Neutrophil (primary cell): Measurements from ENCODE around the gene TAF1C.

ENCODE experiments used
- H3K27ac ChIP-seq: fragments of 200-600 bp; sonication (generic); 2 replicates; pipeline ENCODE4 v1.5.1; 2016; ENCODE audit warnings: mild to moderate bottlenecking, moderate library complexity
- H3K27me3 ChIP-seq: fragments of 200-600 bp; sonication (generic); 2 replicates; pipeline ENCODE4 v1.6.0; 2016; ENCODE audit warnings: mild to moderate bottlenecking
- H3K36me3 ChIP-seq: fragments of 200-600 bp; sonication (generic); 2 replicates; pipeline ENCODE4 v1.5.1; 2017
- H3K4me1 ChIP-seq, 2 experiments: fragments of 200-600 bp in 1 of 2; sonication (generic) in 1 of 2; 1 replicate in 1 of 2; 2 replicates in 1 of 2; pipeline versions ENCODE4 v1.5.1 to v1.6.1; 2013 to 2016; ENCODE audit warnings: low read depth in 1 of 2, low read length in 1 of 2, mild to moderate bottlenecking in 1 of 2, moderate library complexity in 1 of 2; ENCODE audit not compliant: control insufficient read depth in 1 of 2, insufficient read depth in 1 of 2
- H3K4me3 ChIP-seq, 2 experiments: fragments of 200-600 bp in 1 of 2; sonication (generic) in 1 of 2; 1 replicate in 1 of 2; 2 replicates in 1 of 2; pipeline ENCODE4 v1.5.1; 2013 to 2016; ENCODE audit warnings: low read depth in 1 of 2, low read length in 1 of 2, mild to moderate bottlenecking in 1 of 2, moderate library complexity in 1 of 2
- H3K9me3 ChIP-seq: fragments of 200-600 bp; sonication (generic); 2 replicates; pipeline ENCODE4 v1.5.1; 2016
- TF ChIP-seq, protein P1 (sequence below): fragments of 200-600 bp; sonication (generic); IDR thresholded peaks from 2 replicates; pipeline ENCODE4 v1.5.1; 2016; ENCODE audit warnings: antibody characterized with exemption

TAF1C gene

DNA sequence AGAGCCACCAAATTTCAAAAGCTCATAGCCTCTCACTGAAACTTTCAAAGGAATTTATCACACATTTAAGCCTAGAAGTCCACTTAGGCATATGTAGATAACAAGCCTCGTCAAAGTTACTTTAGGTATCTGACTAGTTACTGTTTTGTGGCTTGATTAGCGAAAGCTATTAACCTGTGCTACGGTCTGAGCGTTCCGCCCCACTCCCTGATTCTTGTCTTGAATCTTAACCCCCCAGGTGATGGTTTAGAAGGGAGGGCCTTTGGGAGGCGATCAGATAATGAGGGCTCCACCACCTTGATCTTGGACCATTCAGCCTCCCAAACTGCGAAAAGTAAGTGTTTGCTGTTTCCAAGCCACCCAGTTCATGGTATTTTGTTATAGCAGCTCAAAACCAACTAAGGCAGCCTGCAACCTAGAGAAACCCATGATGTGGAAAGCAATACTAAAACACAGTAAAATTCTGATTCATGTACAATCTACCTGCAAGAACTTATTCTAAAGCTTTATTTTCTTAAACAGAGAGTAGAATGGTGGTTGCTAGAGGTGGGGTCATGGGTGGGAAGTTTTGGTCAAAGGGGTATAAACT lies 49.0 kb downstream of the TAF1C start:
- no peaks in the 10 kb centered on the region for H3K27me3 ChIP-seq
- no peaks in the 10 kb centered on the region for H3K4me1 ChIP-seq
- TF ChIP-seq, protein P1, sequence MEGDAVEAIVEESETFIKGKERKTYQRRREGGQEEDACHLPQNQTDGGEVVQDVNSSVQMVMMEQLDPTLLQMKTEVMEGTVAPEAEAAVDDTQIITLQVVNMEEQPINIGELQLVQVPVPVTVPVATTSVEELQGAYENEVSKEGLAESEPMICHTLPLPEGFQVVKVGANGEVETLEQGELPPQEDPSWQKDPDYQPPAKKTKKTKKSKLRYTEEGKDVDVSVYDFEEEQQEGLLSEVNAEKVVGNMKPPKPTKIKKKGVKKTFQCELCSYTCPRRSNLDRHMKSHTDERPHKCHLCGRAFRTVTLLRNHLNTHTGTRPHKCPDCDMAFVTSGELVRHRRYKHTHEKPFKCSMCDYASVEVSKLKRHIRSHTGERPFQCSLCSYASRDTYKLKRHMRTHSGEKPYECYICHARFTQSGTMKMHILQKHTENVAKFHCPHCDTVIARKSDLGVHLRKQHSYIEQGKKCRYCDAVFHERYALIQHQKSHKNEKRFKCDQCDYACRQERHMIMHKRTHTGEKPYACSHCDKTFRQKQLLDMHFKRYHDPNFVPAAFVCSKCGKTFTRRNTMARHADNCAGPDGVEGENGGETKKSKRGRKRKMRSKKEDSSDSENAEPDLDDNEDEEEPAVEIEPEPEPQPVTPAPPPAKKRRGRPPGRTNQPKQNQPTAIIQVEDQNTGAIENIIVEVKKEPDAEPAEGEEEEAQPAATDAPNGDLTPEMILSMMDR = no peak
- H3K9me3 ChIP-seq = no peaks in the 10 kb centered on the region
- no peak overlapping the region for H3K27ac ChIP-seq
- H3K4me3 ChIP-seq = no peak overlapping the region
- no peaks in the 10 kb centered on the region for H3K36me3 ChIP-seq

DNA sequence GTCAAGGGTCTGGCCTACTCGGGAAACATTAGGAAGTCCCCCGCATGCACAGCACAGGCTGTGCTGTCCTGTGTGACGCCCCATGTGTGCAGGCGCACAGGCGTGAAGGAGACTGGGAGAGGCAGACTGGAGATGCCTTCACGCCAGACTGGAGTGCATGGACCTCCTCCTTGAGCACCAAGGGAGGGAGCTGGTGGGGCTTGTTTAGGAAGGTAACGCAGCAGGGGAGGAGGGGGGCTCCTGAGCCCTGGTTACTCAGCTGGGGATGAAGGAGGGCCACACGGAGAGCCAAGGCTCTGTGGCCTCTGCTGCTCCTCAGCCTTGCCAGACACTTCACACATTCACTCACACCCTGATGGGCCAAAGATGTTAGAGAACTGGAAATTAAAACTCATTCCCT lies 49.6 kb downstream of the TAF1C start:
- no peaks in the 10 kb centered on the region for H3K4me1 ChIP-seq
- H3K9me3 ChIP-seq = no peaks in the 10 kb centered on the region
- no peak overlapping the region for H3K27ac ChIP-seq
- H3K4me3 ChIP-seq = no peak overlapping the region
- TF ChIP-seq, protein P1 = no peak
- no peaks in the 10 kb centered on the region for H3K36me3 ChIP-seq
- H3K27me3 ChIP-seq = no peaks in the 10 kb centered on the region

DNA sequence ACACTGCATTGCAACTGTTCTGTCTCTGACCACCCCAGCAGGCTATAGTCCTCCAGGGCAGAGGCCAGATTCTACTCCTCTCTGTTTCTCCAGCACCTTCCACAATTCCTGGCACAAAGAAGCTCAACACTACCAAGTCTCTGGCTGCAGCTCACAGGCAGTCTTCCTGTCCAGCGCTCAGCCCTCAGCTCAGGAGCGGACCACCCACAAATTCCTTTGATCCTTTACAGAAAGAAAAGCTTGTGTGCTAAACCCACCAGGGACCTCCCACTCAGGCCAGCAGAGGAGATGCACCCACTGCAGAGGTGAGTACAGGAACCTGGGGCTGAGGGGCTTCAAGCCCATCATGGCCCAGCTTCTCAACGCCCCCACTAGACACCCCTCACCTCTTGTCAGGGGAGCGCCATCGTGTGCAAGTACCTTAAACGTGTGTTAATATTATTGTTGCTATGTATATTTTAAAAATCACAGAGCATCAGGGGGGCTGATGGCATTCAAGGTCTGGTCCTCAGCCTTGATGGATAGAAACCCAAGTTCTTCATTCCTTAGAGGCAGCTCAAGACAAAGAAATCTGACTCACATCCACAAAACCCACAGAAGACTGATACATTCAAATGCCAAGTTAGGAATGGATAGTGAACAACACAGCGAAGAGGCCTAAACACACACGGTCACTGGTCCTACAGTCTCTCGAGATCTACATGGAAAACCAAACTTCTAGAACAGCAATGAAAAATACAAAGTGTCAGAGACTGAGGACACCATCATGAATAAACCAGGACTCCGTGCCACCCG lies 50.3 kb downstream of the TAF1C start:
- Histone ChIP-seq H3K4me3 (no peak overlapping the region), H3K4me1 (no peaks in the 10 kb centered on the region), H3K27ac (no peak overlapping the region), H3K36me3 (no peaks in the 10 kb centered on the region), H3K27me3 (no peaks in the 10 kb centered on the region), H3K9me3 (no peaks in the 10 kb centered on the region)
- TF ChIP-seq, protein P1 = no peak

DNA sequence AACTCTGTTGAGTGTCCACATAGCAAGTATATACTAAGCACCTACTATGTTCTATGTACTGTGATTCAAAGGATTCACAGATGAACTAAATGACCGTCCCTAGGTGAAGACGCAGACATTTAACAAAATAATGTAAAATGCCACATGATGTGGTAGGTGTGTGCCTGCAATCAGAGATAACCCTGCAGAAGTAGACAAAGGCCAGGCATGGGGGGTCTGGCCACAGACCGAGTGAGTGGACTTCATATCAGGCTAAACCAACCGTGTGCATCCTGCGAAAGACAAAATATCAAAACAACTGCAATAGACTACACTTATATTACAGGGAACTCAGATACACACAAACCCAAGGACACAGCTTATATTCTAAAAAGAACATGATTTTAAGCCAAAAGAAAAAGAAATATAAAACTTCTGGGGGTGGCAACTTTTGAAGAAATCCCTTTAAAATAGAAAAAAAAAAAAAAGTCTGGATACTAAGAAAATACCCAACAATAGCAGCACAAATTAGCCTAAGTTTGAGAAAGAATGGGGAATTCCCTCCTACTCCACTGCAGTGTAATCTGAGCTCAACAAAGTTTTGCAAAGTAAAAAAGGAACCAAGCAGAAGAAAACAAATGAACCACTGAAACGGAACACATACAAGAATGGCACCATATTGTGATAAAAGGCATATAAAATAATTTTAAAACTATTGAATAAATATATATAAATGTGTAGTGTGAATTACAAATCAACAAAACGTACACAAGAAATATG lies 54.2 kb downstream of the TAF1C start:
- no peak overlapping the region for H3K4me3 ChIP-seq
- peaks cover 22% of the 10 kb centered on the region for H3K36me3 ChIP-seq
- no peaks in the 10 kb centered on the region for H3K9me3 ChIP-seq
- TF ChIP-seq, protein P1 = no peak
- no peaks in the 10 kb centered on the region for H3K4me1 ChIP-seq
- no peak overlapping the region for H3K27ac ChIP-seq
- no peaks in the 10 kb centered on the region for H3K27me3 ChIP-seq

GRCh38 chr16:84131117-84131516 lies 55.7 kb downstream of the TAF1C start:
- Histone ChIP-seq H3K27ac (no peak overlapping the region), H3K4me1 (no peaks in the 10 kb centered on the region), H3K4me3 (no peak overlapping the region), H3K36me3 (peaks cover 27% of the 10 kb centered on the region), H3K9me3 (no peaks in the 10 kb centered on the region), H3K27me3 (no peaks in the 10 kb centered on the region)
- TF ChIP-seq, protein P1 = no peak
